GM12865 (cell line): ENCODE measurements around the gene IL36G.

Experiments
- DNase-seq: peaks from one replicate; pipeline ENCODE4 v3.0.0; 2010; ENCODE audit warnings: low read depth
- H3K4me3 ChIP-seq: 2 replicates; pipeline ENCODE4 v1.5.1; 2011; ENCODE audit warnings: mild to moderate bottlenecking, low read depth, low read length, control low read depth
- TF ChIP-seq, protein P1 (sequence below): IDR thresholded peaks from 2 replicates; pipeline ENCODE4 v1.5.1; 2011; ENCODE audit warnings: low read length, control low read depth, low read depth, inconsistent platforms; ENCODE audit not compliant: insufficient read depth; ENCODE audit errors: missing control alignments

The IL36G gene

DNA sequence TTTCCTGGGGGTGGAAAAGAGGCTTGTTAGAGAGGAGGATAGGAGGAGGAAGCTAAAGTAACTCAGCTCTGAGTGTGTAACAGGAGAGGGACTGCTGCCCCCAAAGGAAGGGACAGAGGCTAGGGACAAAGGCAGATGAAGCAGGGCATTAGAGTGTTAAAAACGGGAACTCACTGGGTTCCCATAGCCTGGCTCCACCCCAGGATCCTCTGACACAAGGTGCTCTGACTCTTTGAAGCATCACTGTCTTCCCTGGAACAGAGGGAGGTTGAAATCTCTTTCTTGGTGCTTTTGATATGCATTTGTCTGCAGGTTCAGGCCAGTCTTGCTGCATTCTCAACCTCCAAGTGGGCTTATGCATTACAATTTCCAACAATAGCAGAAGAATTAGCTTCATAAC, 50.3 kb downstream of the IL36G start:
- H3K4me3 ChIP-seq = no peak overlapping the region
- no peak for DNase-seq
- TF ChIP-seq, protein P1, sequence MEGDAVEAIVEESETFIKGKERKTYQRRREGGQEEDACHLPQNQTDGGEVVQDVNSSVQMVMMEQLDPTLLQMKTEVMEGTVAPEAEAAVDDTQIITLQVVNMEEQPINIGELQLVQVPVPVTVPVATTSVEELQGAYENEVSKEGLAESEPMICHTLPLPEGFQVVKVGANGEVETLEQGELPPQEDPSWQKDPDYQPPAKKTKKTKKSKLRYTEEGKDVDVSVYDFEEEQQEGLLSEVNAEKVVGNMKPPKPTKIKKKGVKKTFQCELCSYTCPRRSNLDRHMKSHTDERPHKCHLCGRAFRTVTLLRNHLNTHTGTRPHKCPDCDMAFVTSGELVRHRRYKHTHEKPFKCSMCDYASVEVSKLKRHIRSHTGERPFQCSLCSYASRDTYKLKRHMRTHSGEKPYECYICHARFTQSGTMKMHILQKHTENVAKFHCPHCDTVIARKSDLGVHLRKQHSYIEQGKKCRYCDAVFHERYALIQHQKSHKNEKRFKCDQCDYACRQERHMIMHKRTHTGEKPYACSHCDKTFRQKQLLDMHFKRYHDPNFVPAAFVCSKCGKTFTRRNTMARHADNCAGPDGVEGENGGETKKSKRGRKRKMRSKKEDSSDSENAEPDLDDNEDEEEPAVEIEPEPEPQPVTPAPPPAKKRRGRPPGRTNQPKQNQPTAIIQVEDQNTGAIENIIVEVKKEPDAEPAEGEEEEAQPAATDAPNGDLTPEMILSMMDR = no peak

DNA sequence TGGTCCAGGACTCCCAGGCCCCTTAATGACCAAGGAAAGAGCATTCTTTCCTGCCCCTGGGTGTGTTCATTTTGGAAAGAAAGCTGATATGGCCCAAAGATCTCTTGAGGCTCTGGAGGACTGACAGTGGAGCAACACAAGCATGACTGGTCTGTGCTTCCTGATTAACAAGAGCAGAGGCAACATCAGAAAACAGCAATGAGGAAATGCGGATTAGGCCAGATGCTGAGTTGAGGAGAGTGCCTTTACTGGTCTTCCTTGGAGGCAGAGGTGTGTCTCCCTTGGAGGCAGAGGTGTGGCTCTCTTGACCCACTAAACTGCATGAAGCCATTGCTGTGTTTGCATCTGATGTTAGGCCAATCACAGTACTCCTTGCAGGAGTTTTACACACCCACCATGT, 54.9 kb downstream of the IL36G start:
- no peak overlapping the region for H3K4me3 ChIP-seq
- no peak for DNase-seq
- TF ChIP-seq, protein P1 = no peak

DNA sequence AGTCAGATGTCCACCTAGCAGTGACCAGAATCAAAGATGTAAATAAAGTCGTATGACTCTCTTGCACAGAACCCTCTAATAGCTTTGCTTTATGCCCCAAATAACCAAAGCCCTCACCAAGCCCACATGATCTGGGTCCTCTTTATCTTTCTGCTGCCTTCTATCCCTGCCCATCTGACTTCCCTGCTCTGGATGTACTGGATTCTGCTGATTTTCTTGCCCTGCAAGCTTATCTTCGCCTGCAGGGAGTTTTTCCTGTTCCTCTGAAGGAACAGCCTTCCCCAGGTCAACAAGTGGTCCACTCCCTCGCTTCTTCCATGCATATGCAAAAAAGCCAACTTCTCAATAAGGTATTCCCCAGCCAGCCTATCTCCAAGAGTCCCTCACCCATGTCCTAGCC, 56.2 kb downstream of the IL36G start:
- no peak for DNase-seq
- no peak overlapping the region for H3K4me3 ChIP-seq
- TF ChIP-seq, protein P1 = no peak
